Measurements from ENCODE around the gene DHTKD1.

Gene DHTKD1

GRCh38 chr10:12068449-12069269, at the start of gene DHTKD1:
Gene DHTKD1 (plus strand): TSS chr10:12068954. CDS start chr10:12069034, 80 bp downstream.
- no peaks in the 10 kb centered on the region for H3K9me3 ChIP-seq (ENCODE audit: control insufficient read depth, low read length)
- H3K36me3 ChIP-seq (ENCODE audit: control insufficient read depth, insufficient read depth, low read length): no peaks in the 10 kb centered on the region
- no peaks in the 10 kb centered on the region for H3K27me3 ChIP-seq (ENCODE audit: control insufficient read depth, insufficient read depth, low read length)
- peaks cover 12% of the 10 kb centered on the region for H3K4me1 ChIP-seq (ENCODE audit: control insufficient read depth, insufficient read depth, low read length)
- peak within 1 kb of the TSS; percentile 90 for H3K9ac ChIP-seq (ENCODE audit: low read length)
- H3K4me3 ChIP-seq (ENCODE audit: low read length): peak within 1 kb of the TSS; percentile 84

- Histone ChIP-seq H3K9ac (ENCODE audit: low read length) (no peak overlapping the region), H3K9me3 (ENCODE audit: control insufficient read depth, low read length) (no peaks in the 10 kb centered on the region), H3K4me1 (ENCODE audit: control insufficient read depth, insufficient read depth, low read length) (no peaks in the 10 kb centered on the region), H3K4me3 (ENCODE audit: low read length) (no peak overlapping the region), H3K36me3 (ENCODE audit: control insufficient read depth, insufficient read depth, low read length) (no peaks in the 10 kb centered on the region), H3K27me3 (ENCODE audit: control insufficient read depth, insufficient read depth, low read length) (no peaks in the 10 kb centered on the region)
Observed at GRCh38 chr10:12019283-12019971, 49.3 kb upstream of the DHTKD1 start.

- Histone ChIP-seq H3K4me1 (ENCODE audit: control insufficient read depth, insufficient read depth, low read length) (no peaks in the 10 kb centered on the region), H3K9ac (ENCODE audit: low read length) (no peak overlapping the region), H3K36me3 (ENCODE audit: control insufficient read depth, insufficient read depth, low read length) (no peaks in the 10 kb centered on the region), H3K9me3 (ENCODE audit: control insufficient read depth, low read length) (no peaks in the 10 kb centered on the region), H3K4me3 (ENCODE audit: low read length) (no peak overlapping the region), H3K27me3 (ENCODE audit: control insufficient read depth, insufficient read depth, low read length) (no peaks in the 10 kb centered on the region)
Observed at GRCh38 chr10:12020574-12020973, 48.2 kb upstream of the DHTKD1 start.

GRCh38 chr10:12022580-12023257, 46.0 kb upstream of the DHTKD1 start:
- H3K27me3 ChIP-seq (ENCODE audit: control insufficient read depth, insufficient read depth, low read length): no peaks in the 10 kb centered on the region
- H3K9me3 ChIP-seq (ENCODE audit: control insufficient read depth, low read length): no peaks in the 10 kb centered on the region
- no peaks in the 10 kb centered on the region for H3K4me1 ChIP-seq (ENCODE audit: control insufficient read depth, insufficient read depth, low read length)
- H3K9ac ChIP-seq (ENCODE audit: low read length): no peak overlapping the region
- H3K4me3 ChIP-seq (ENCODE audit: low read length): no peak overlapping the region
- no peaks in the 10 kb centered on the region for H3K36me3 ChIP-seq (ENCODE audit: control insufficient read depth, insufficient read depth, low read length)

- Histone ChIP-seq H3K9me3 (ENCODE audit: control insufficient read depth, low read length) (no peaks in the 10 kb centered on the region), H3K27me3 (ENCODE audit: control insufficient read depth, insufficient read depth, low read length) (no peaks in the 10 kb centered on the region), H3K36me3 (ENCODE audit: control insufficient read depth, insufficient read depth, low read length) (no peaks in the 10 kb centered on the region), H3K4me1 (ENCODE audit: control insufficient read depth, insufficient read depth, low read length) (no peaks in the 10 kb centered on the region), H3K4me3 (ENCODE audit: low read length) (no peak overlapping the region), H3K9ac (ENCODE audit: low read length) (no peak overlapping the region)
Observed at GRCh38 chr10:12025591-12025990, 43.2 kb upstream of the DHTKD1 start.

GRCh38 chr10:12027539-12027938, 41.2 kb upstream of the DHTKD1 start:
- Histone ChIP-seq H3K9ac (ENCODE audit: low read length) (no peak overlapping the region), H3K9me3 (ENCODE audit: control insufficient read depth, low read length) (no peaks in the 10 kb centered on the region), H3K4me3 (ENCODE audit: low read length) (no peak overlapping the region), H3K27me3 (ENCODE audit: control insufficient read depth, insufficient read depth, low read length) (no peaks in the 10 kb centered on the region), H3K4me1 (ENCODE audit: control insufficient read depth, insufficient read depth, low read length) (no peaks in the 10 kb centered on the region), H3K36me3 (ENCODE audit: control insufficient read depth, insufficient read depth, low read length) (no peaks in the 10 kb centered on the region)

- Histone ChIP-seq H3K4me3 (ENCODE audit: low read length) (no peak overlapping the region), H3K4me1 (ENCODE audit: control insufficient read depth, insufficient read depth, low read length) (no peaks in the 10 kb centered on the region), H3K9ac (ENCODE audit: low read length) (no peak overlapping the region), H3K9me3 (ENCODE audit: control insufficient read depth, low read length) (no peaks in the 10 kb centered on the region), H3K36me3 (ENCODE audit: control insufficient read depth, insufficient read depth, low read length) (no peaks in the 10 kb centered on the region), H3K27me3 (ENCODE audit: control insufficient read depth, insufficient read depth, low read length) (no peaks in the 10 kb centered on the region)
Observed at GRCh38 chr10:12031404-12031803, 37.4 kb upstream of the DHTKD1 start.

- no peaks in the 10 kb centered on the region for H3K36me3 ChIP-seq (ENCODE audit: control insufficient read depth, insufficient read depth, low read length)
- no peaks in the 10 kb centered on the region for H3K9me3 ChIP-seq (ENCODE audit: control insufficient read depth, low read length)
- no peak overlapping the region for H3K4me3 ChIP-seq (ENCODE audit: low read length)
- H3K4me1 ChIP-seq (ENCODE audit: control insufficient read depth, insufficient read depth, low read length): no peaks in the 10 kb centered on the region
- H3K27me3 ChIP-seq (ENCODE audit: control insufficient read depth, insufficient read depth, low read length): no peaks in the 10 kb centered on the region
- no peak overlapping the region for H3K9ac ChIP-seq (ENCODE audit: low read length)
Observed at GRCh38 chr10:12036073-12036655, 32.6 kb upstream of the DHTKD1 start.

- Histone ChIP-seq H3K27me3 (ENCODE audit: control insufficient read depth, insufficient read depth, low read length) (no peaks in the 10 kb centered on the region), H3K4me1 (ENCODE audit: control insufficient read depth, insufficient read depth, low read length) (peaks cover 10% of the 10 kb centered on the region), H3K9ac (ENCODE audit: low read length) (peak overlapping the region; percentile 99), H3K36me3 (ENCODE audit: control insufficient read depth, insufficient read depth, low read length) (no peaks in the 10 kb centered on the region), H3K4me3 (ENCODE audit: low read length) (peak overlapping the region; percentile 74), H3K9me3 (ENCODE audit: control insufficient read depth, low read length) (no peaks in the 10 kb centered on the region)
Observed at GRCh38 chr10:12041766-12042408, 26.9 kb upstream of the DHTKD1 start.

GRCh38 chr10:12042409-12042796, 26.4 kb upstream of the DHTKD1 start:
- Histone ChIP-seq H3K9ac (ENCODE audit: low read length) (peak overlapping the region; percentile 99), H3K9me3 (ENCODE audit: control insufficient read depth, low read length) (no peaks in the 10 kb centered on the region), H3K4me1 (ENCODE audit: control insufficient read depth, insufficient read depth, low read length) (peaks cover 10% of the 10 kb centered on the region), H3K27me3 (ENCODE audit: control insufficient read depth, insufficient read depth, low read length) (no peaks in the 10 kb centered on the region), H3K36me3 (ENCODE audit: control insufficient read depth, insufficient read depth, low read length) (no peaks in the 10 kb centered on the region), H3K4me3 (ENCODE audit: low read length) (peak overlapping the region; percentile 74)

- Histone ChIP-seq H3K36me3 (ENCODE audit: control insufficient read depth, insufficient read depth, low read length) (no peaks in the 10 kb centered on the region), H3K4me3 (ENCODE audit: low read length) (peak within 1 kb of the TSS; percentile 74), H3K4me1 (ENCODE audit: control insufficient read depth, insufficient read depth, low read length) (peaks cover 10% of the 10 kb centered on the region), H3K9me3 (ENCODE audit: control insufficient read depth, low read length) (no peaks in the 10 kb centered on the region), H3K27me3 (ENCODE audit: control insufficient read depth, insufficient read depth, low read length) (no peaks in the 10 kb centered on the region), H3K9ac (ENCODE audit: low read length) (peak within 1 kb of the TSS; percentile 99)
Observed at GRCh38 chr10:12042797-12043651, 25.7 kb upstream of the DHTKD1 start, which contains the start of gene UPF2. Gene UPF2 (minus strand): TSS chr10:12042809. CDS start chr10:12035423, 7,386 bp downstream.

Measured in mucosa of stomach (tissue), 1 donor.